WTC11 (cell line): ENCODE measurements around the gene CMTM1.

Experiments used
- AFF4 ChIP-seq: sonication (generic); formaldehyde crosslinking; IDR thresholded peaks from 2 replicates; pipeline ENCODE4 v1.8.1; 2023; ENCODE audit warnings: mild to moderate bottlenecking, missing genetic modification reagents, borderline replicate concordance
- CTCF ChIP-seq: fragments of 200-600 bp; IDR thresholded peaks from 2 replicates; pipeline ENCODE4 v1.8.0; 2022; ENCODE audit warnings: antibody characterized with exemption
- IRF2 ChIP-seq: sonication (generic); formaldehyde crosslinking; IDR thresholded peaks from 2 replicates; pipeline ENCODE4 v1.8.0; 2022; ENCODE audit warnings: low read depth, missing genetic modification reagents, borderline replicate concordance
- USF2 ChIP-seq: sonication (generic); formaldehyde crosslinking; IDR thresholded peaks from 2 replicates; pipeline ENCODE4 v1.8.1; 2023; ENCODE audit warnings: mild to moderate bottlenecking, missing genetic modification reagents, moderate library complexity

GRCh38 chr16:66588981-66589713 is 22.9 kb downstream of the CMTM1 start:
- peak; percentile 42; the same call in 1 of the 2 replicates for TF ChIP-seq CTCF
- TF ChIP-seq IRF2: no peak
- TF ChIP-seq USF2 (CRISPR knock-in tag): no peak
- no peak for TF ChIP-seq AFF4 (CRISPR knock-in tag)
